Mesenteric fat pad (tissue), 1 donor: ENCODE results near the gene HSPA1A. TPM values are rescaled to one million over a fixed set of nuclear protein-coding genes. Genes with fewer than 3 reads are reported as not detected.
"Not testable (repeated sequence)": the region's sequence is repeated elsewhere in the genome, so short reads cannot be mapped to it uniquely, and the experiment has no call there.

Experiments
- DNase-seq: peaks from one replicate; pipeline ENCODE4 v3.0.0-alpha.2; 2020; ENCODE audit warnings: low spot score
- total RNA-seq: library from RNA; stranded (reverse); fragmentation: NEBNext Ultra II Directional; extraction: Animal tissue kit (Norgen Biotek cat#: 25700); gene quantifications from one replicate; pipeline ENCODE4 v1.2.1, GENCODE V29; 2021
- donor health status: DM: yes; HTN: yes; CAD: no.

HSPA1A gene
- total RNA-seq, 1 donor from 2014 or later = 139 TPM

- no peak for DNase-seq
Measured at GRCh38 chr6:31780507-31781243, 34.7 kb upstream of the HSPA1A start.

GRCh38 chr6:31781244-31782125 lies 33.9 kb upstream of the HSPA1A start:
- no peak for DNase-seq

GRCh38 chr6:31782126-31782855 lies 33.1 kb upstream of the HSPA1A start:
- DNase-seq = no peak

- DNase-seq = no peak
Measured at GRCh38 chr6:31784098-31784925, 31.0 kb upstream of the HSPA1A start.

DNA sequence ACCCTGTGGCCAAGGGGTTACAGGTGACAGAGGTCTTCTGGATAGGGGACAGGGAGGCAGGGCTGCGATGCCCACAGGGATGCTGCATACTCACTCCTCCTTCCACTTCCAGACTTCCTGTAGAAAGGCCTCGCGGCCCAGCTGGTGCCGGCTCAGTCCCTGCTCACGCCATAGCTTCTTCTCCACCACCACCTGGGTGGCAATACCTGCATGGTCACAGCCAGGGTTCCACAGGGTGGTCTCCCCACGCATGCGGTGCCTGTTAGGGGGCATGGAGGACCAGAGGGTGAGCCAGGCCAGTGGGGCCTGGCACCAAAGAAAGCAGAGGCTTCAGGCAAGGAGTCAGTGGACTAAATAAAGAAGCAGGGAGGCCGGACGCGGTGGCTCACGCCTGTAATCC lies 29.9 kb upstream of the HSPA1A start:
- DNase-seq = no peak

DNA sequence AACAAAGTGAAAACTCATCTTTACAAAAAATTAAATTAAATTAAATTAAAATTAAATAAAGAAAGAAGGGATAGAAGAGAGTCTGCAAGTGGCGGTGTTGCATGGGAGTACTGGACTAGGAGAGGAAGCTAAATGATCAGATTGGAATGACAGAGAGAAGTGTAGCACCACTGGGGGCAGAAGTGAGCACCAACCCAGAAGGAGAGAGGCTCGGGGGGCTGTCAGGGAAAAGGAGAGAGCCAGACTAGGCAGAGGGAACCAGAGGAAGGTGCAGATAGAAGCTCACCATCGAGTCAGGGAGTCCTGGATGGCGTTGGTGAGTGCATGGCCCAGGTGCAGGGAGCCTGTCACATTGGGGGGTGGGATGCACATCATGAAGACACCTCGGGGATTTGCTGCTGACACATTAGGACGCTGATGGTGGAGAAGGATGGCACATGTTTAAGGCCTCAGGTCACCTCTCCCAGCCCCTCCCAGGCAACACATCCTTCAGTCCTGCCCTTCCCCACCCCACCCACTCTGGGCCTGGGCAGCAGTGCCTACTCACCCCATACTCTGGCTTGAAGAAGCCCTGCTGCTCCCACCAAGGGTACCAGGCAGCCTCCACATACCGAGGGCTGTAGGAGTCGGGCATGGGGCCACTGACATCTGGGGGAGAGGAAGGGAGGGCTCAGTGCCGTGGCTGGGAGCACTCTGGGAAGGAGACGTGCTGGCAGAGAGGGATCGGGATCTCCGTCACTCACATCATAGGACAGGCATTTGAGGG lies 23.8 kb upstream of the HSPA1A start:
- DNase-seq = no peak

DNA sequence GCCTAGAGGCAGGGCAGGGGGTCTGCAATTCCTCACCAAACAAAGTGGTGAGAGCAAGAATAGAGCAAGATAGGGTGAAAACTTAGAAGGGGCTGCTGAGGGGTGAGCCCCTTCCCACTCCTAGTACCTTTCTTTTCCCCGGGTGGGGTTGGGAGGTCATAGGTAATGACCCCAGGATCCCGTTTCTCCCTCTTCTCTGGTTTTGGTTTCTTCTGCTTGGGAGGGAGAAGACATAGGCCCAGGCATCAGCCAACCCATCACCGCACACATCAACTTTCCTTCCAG lies 23.3 kb upstream of the HSPA1A start:
- no peak for DNase-seq

DNA sequence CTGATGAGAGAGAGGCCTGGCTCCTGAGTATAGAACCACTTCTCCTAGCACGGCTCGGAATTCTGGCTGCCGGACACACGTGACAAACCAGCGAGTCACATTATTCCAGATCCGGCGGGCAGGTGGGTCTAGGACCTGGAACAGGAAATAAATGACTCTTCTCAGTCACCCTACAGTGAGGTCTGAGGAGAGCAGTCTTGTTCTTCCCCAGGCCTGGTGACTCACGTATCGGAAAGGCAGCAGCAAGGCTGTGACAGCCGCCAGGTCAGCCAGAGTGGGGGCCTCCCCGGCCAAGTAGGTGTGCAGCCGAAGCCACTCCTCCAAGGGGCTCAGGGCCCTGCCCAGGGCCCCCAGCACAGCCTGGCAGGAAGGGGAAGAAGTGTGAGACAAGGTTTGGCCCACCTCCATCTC lies 22.6 kb upstream of the HSPA1A start:
- no peak for DNase-seq

GRCh38 chr6:31793927-31794245 lies 21.5 kb upstream of the HSPA1A start:
- not testable (repeated sequence) for DNase-seq

- no peak for DNase-seq
Measured at GRCh38 chr6:31794294-31794865, 21.0 kb upstream of the HSPA1A start.

- DNase-seq = no peak
Measured at GRCh38 chr6:31794866-31795615, 20.3 kb upstream of the HSPA1A start.

DNA sequence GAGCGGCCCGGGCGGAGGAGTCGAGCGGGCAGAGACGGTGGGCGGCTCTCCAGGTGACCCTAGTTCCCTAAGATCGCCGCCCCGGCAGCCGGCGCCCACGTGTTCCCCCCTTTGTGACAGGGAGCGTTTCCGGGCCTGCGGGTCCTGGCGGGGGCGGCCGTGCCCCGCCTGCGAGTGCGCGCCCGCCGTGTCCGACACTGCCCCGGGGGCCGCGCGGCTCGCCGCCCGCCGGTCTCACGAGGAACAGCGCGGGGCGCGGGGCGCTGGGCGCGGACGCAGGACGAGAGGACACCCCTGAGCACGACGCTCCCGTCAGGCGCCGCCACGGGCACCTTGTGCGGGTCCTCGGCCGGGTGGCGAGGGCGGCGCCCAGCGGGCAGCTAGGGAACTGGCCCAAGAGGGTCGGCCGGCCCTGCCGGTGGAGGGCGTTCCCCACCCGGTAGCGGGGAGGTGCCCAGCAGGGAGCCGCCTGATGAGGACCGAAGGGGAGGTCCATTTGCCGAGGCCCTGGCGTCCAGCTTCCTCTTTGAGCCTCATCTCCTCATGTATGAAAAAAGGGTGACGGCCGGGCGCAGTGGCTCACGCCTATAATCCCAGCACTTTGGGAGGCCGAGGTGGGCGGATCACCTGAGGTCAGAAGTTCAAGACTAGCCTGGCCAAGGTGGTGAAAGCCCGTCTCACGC lies 19.6 kb upstream of the HSPA1A start, which contains the start of gene VARS1:
VARS1 (minus strand) TSS at position 137 of the 683 bp plus-strand sequence. CDS start 535 bp downstream, outside the sequence.
- peak; percentile 98 for DNase-seq

- no peak for DNase-seq
Measured at GRCh38 chr6:31796993-31797385, 18.4 kb upstream of the HSPA1A start.

GRCh38 chr6:31797588-31797987 lies 17.8 kb upstream of the HSPA1A start:
- no peak for DNase-seq

DNA sequence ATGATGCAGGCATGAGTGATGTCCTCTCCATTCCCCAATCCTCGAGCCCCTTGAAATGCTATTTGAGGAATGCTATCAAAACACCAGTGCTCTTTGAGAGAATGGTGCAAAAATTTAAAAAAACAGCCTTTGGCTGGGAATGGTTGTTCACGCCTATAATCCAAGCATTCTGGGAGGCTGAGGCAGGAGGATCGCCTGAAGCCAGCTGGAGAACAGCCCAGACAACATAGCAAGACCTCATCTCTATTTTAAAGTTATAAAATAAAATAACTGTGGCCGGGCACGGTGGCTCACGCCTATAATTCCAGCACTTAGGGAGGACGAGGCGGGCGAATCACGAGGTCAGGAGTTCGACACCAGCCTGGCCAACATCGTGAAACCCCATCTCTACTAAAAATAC lies 15.6 kb upstream of the HSPA1A start:
- no peak for DNase-seq

DNA sequence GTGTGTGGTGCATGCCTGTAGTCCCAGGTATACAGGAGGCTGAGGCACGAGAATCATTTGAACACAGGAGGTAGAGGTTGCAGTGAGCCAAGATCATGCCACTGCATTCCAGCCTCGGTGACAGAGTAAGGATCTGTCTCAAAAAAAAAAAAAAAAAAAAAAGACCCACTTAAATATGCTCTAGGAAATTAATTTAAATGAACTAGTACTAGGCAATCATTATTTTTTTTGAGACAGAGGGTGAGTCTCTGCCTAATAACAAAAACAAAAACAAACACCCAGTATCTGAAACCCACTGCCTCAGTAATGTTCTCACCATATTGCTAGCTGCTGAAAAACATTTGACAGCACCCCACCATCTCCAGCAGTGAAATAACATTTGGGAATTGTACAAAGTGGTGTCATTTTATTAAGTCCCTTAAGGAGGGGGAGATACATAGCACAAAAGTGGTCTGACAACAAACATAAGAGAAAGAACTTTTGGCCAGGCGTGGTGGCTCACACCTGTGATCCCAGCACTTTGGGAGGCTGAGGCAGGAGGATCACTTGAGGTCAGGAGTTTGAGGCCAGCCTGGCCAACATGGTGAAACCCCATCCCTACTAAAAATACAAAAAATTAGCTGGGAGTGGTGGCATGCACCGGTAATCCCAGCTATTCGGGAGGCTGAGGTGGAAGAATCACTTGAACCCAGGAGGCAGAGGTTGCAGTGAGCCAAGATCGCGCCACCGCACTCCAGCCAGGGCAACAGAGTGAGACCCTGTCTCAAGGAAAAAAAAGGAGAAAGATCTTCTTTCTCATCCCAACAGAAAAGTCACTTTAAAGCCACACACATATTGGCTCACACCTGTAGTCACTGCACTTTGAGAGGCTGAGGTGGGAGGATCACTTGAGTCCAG lies 14.1 kb upstream of the HSPA1A start:
- not testable (repeated sequence) for DNase-seq

DNA sequence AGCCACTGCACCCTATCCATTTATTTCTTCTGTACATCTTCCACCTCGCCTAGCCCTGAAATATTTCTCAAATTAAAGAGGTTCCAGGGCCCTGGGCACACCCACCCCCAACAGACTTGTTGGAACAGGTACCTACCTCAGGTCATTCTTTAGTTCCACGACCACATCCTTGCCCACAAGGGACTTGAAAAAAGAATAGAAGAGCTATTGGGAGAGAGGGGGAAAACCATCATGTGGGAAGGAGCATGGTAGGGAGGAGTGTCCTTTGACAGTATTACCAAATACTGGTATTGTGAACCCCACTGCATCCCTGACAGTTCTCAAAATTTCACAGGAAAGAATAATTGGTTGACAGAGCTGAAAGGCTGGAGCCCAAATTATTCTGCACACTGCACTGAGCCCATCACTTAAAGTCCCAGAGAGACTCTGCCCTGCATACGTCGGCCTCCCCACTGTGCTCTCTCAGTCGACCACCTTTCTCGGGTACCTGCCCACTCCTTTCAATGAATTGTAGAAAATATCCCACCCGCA lies 9.3 kb upstream of the HSPA1A start:
- no peak for DNase-seq
